T47D (cell line): ENCODE data around the gene EVL.
A peak's percentile ranks its signal among the peaks of the same experiment; 100 is the strongest.

Experiments used
- DNase-seq, 2 experiments: peaks; one replicate each; pipeline versions ENCODE4 v3.0.0 to v3.0.0-alpha.2; 2011 to 2012; ENCODE audit warnings: low read depth in 1 of 2, low spot score in 1 of 2
- JUND ChIP-seq: IDR thresholded peaks from 2 replicates; pipeline ENCODE4 v1.6.1; 2012; ENCODE audit warnings: low read depth
- in situ Hi-C: cut with HindIII; loops from 2 replicates; pipeline ENCODE4 v1.10.0; 2016; ENCODE audit warnings: low sequenced_read_pairs, low pct_unique_long_range_greater_than_20kb

EVL gene

GRCh38 chr14:100047600-100047999, 17.6 kb upstream of the EVL start:
- no peak for DNase-seq
- TF ChIP-seq JUND = no peak
- in situ Hi-C loops = no loop called here

DNA sequence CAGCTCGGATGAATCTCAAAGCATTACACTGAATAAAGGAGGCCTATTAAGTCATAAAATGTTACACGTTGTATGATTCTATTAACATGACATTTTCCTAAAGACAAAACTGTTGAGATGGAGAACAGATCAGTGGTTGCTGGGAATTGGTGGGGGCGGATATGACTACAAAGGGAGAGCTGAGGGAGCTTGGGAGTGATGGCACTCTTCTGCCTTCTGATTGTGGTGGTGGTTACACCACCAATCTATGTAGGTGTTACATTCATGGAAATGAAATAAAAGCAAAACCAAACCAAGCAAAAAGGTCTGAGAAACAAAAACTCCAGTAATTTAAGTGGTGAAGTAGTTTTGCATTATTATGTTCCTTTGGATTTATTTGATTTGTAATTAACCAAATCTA, 16.4 kb upstream of the EVL start:
- in situ Hi-C loops = no loop called here
- DNase-seq = no peak
- no peak for TF ChIP-seq JUND

DNA sequence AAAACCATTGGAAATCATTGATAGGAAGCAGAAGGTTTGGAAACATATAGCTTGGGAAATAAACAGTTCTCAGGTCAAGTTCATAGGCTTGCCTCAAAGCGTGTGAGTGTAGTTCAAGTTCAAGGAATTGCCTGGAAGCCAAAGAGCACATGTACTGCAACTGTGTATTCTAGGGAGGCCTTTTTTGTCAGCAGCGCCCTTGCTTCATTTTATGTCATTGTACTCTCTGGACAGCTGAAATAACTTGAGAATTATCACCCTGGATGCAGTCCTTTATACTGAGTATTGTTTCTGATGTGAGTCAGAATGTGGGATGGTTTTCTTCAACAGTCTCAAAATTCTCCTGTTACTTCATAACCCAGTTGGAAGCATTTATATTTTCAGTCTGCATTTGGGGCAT, 16.0 kb upstream of the EVL start:
- in situ Hi-C loops = no loop called here
- DNase-seq = no peak
- TF ChIP-seq JUND = no peak

- in situ Hi-C loops = no loop called here
- TF ChIP-seq JUND = no peak
- no peak for DNase-seq
Observed at GRCh38 chr14:100051103-100051502, 14.1 kb upstream of the EVL start.

- DNase-seq = no peak
- in situ Hi-C loops = no loop called here
- no peak for TF ChIP-seq JUND
Observed at GRCh38 chr14:100051543-100051942, 13.7 kb upstream of the EVL start.

GRCh38 chr14:100052819-100053218, 12.4 kb upstream of the EVL start:
- in situ Hi-C loops = no loop called here
- peak in 1 of 2 experiments; percentile 57 for DNase-seq
- no peak for TF ChIP-seq JUND

- no peak for TF ChIP-seq JUND
- DNase-seq = no peak
- in situ Hi-C loops = no loop called here
Observed at GRCh38 chr14:100054316-100055075, 10.7 kb upstream of the EVL start.

DNA sequence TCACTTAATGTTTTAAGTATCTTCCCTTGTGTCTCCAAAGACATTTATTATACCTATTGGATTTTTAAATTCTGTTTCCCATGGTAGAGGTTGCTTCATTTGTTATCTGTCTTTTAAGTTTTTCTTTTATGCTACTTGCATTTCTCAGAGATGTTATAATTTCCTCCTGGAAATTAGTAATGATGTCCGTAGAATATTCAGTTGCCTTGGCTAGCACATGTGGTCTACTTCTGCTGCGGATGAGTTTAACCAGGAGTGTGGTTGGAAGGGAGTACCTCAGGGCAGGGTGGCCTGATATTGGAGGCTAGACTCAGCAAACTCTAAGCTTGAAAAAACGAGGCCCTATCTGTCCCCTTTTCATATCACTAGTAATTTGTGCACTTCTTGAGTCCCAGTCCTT, 8.8 kb upstream of the EVL start:
- in situ Hi-C loops = no loop called here
- DNase-seq = no peak
- TF ChIP-seq JUND = no peak

- peak; percentile 53 to 75 for DNase-seq
- in situ Hi-C loops = no loop called here
Observed at GRCh38 chr14:100056964-100057795, 8.0 kb upstream of the EVL start.

DNA sequence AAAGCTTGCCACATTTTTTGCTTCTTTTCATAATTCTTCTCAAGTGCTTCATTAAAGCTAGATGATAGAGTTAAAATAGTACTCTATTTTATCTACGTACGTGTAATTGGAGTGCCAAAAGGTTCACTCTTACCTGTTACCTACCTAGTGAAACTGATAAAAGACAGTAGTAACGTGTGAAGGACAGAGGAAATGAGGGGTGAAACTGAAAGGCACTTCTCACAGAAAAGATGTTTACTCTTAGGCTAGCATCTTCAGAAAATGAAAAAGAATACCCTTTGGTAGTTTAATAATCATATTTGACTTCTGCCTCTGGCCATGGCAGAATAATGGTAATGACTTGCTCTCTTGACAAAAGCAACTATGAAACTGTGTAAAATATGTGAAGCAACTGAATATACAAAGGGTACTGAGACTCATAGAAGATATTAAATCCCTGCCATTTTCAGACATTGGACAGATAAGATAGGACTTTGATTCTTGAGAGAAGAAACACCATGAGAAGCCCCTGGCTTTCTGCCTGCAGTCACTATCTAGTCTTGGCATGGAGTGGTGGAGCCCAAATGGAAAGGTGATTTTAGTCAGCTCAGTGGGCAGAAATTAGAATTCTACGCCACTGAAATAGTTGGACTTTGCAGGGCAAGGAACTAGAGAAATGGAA, 6.3 kb upstream of the EVL start:
- DNase-seq = no peak
- no peak for TF ChIP-seq JUND
- in situ Hi-C loops = no loop called here

More at GRCh38 chr14:100056964-100057795, 8.0 kb upstream of the EVL start:
- no peak for TF ChIP-seq JUND

DNA sequence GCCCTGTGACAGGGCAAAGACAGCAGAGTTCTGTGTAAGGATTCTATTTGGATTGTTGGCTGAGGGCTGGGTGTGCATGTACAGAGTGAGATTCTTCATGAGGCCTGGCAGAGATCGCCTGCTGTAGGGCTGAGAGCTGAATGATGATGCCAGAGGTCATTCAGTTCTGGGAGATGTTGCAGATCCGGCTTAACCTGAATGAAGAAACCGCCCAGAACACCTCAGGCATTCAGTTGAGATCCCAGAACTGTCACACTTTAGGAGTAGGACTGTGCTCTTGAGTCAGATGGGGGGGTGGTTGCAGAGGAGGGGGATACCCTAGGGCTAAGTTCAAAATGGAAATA, 5.8 kb upstream of the EVL start:
- peak; percentile 23 to 96 for DNase-seq
- in situ Hi-C loops = no loop called here
- no peak for TF ChIP-seq JUND

DNA sequence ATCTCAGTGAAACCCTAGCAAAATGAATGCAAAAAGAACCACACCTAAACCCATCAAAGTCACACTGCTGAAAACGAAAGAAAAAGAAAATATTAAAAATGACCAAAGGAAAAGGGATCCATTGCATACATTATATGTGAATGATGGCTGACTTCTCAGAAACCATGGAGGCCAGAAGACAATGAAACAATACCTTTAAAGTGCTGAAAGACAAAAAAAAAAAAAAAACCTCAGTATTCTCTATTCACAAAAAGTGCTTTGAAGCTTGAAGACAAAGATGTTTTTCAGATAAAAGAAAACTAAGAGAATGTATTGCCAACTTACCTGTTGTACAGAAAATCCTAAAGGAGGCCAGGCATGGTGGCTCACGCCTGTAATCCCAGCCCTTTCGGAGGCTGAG, 4.5 kb upstream of the EVL start:
- in situ Hi-C loops = no loop called here
- no peak for TF ChIP-seq JUND
- DNase-seq = no peak

- no peak for TF ChIP-seq JUND
- no peak for DNase-seq
- in situ Hi-C loops = no loop called here
Observed at GRCh38 chr14:100062590-100062989, 2.6 kb upstream of the EVL start.
